ENCODE results near the gene PID1.
"Not testable (repeated sequence)": the region's sequence is repeated elsewhere in the genome, so short reads cannot be mapped to it uniquely, and the experiment has no call there.

The PID1 gene

GRCh38 chr2:229104025-229104424, 167.1 kb downstream of the PID1 start:
- no peak for DNase-seq

- no peak for DNase-seq
These were observed 169.8 kb downstream of the PID1 start for GRCh38 chr2:229101314-229101713.

GRCh38 chr2:229099231-229099630, 171.9 kb downstream of the PID1 start:
- no peak for DNase-seq

- DNase-seq: no peak
These were observed 172.3 kb downstream of the PID1 start for GRCh38 chr2:229098801-229099200.

- DNase-seq: no peak
These were observed 174.5 kb downstream of the PID1 start for GRCh38 chr2:229096409-229097066.

GRCh38 chr2:229095472-229095871, 175.6 kb downstream of the PID1 start:
- no peak for DNase-seq

- DNase-seq: no peak
These were observed 180.9 kb downstream of the PID1 start for GRCh38 chr2:229090225-229090624.

GRCh38 chr2:229089776-229090175, 181.3 kb downstream of the PID1 start:
- DNase-seq: no peak

- no peak for DNase-seq
These were observed 182.0 kb downstream of the PID1 start for GRCh38 chr2:229088966-229089700.

GRCh38 chr2:229088517-229088913, 182.6 kb downstream of the PID1 start:
- no peak for DNase-seq

GRCh38 chr2:229087843-229088516, 183.1 kb downstream of the PID1 start:
- DNase-seq: no peak

- no peak for DNase-seq
These were observed 183.8 kb downstream of the PID1 start for GRCh38 chr2:229087267-229087666.

- no peak for DNase-seq
These were observed 185.6 kb downstream of the PID1 start for GRCh38 chr2:229085439-229085838.

GRCh38 chr2:229084447-229084846, 186.6 kb downstream of the PID1 start:
- no peak for DNase-seq

- DNase-seq: no peak
These were observed 187.3 kb downstream of the PID1 start for GRCh38 chr2:229083606-229084340.

- DNase-seq: no peak
These were observed 189.7 kb downstream of the PID1 start for GRCh38 chr2:229081411-229081810.

- DNase-seq: no peak
These were observed 190.9 kb downstream of the PID1 start for GRCh38 chr2:229080172-229080571.

GRCh38 chr2:229076886-229077285, 194.2 kb downstream of the PID1 start:
- DNase-seq: not testable (repeated sequence)

GRCh38 chr2:229073935-229074334, 197.2 kb downstream of the PID1 start:
- DNase-seq: no peak

GRCh38 chr2:229071292-229071976, 199.7 kb downstream of the PID1 start:
- no peak for DNase-seq

- no peak for DNase-seq
These were observed 204.9 kb downstream of the PID1 start for GRCh38 chr2:229066121-229066715.

- no peak for DNase-seq
These were observed 206.3 kb downstream of the PID1 start for GRCh38 chr2:229064749-229065148.

Data from stimulated activated CD4-positive, alpha-beta T cell treated with anti-CD3 and anti-CD28 coated beads, Interleukin-2, amount 100 ng/mL, for 24 hours (primary cell).